ENCODE data around the gene ANKHD1.

Gene ANKHD1

DNA sequence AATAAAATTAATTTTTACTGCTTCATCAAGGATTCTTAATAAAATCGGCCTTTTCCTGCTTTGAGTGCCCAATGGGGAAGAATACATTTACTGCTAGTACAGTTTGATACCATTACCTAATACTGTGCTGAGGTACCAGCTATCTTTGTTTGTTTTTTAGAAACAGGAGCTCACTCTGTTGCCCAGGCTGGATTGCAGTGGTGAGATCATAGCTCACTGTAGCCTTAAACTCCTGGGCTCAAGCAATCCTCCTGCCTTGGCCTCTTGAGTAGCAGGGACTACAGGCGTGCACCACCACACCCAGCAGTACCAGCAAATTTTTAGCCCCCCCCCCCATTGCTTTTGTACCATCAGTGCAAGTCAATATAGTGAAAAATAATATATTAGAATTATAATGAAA is 13.6 kb upstream of the ANKHD1 start:
- TF ChIP-seq POLR2AphosphoS5 (IDR thresholded peaks at IDR 0.05; ENCODE audit: borderline replicate concordance, low read depth, low read length) = no peak
- no peak for TF ChIP-seq FOXP2 (optimal IDR thresholded peaks at IDR 0.05; ENCODE audit: control extremely low read depth, extremely low read length, insufficient read depth)
- no peak for TF ChIP-seq EZH2 (IDR thresholded peaks at IDR 0.05)
- no peak overlapping the region for H3K4me3 ChIP-seq
- no peak for DNase-seq (ENCODE audit: low read depth, low spot score)
- no peak overlapping the region for H3K27ac ChIP-seq
- H3K36me3 ChIP-seq (ENCODE audit: insufficient read depth, low read length) = no peaks in the 10 kb centered on the region
- no peaks in the 10 kb centered on the region for H3K9me3 ChIP-seq (ENCODE audit: low read depth, low read length)
- H3K9ac ChIP-seq (ENCODE audit: insufficient read length) = no peak overlapping the region

GRCh38 chr5:140391312-140391711 is 10.3 kb upstream of the ANKHD1 start:
- Histone ChIP-seq H3K36me3 (ENCODE audit: insufficient read depth, low read length) (no peaks in the 10 kb centered on the region), H3K9ac (ENCODE audit: insufficient read length) (no peak overlapping the region), H3K27ac (no peak overlapping the region), H3K4me3 (no peak overlapping the region), H3K9me3 (ENCODE audit: low read depth, low read length) (no peaks in the 10 kb centered on the region)
- no peak for DNase-seq (ENCODE audit: low read depth, low spot score)
- TF ChIP-seq FOXP2 (optimal IDR thresholded peaks at IDR 0.05; ENCODE audit: control extremely low read depth, extremely low read length, insufficient read depth) (no peak), POLR2AphosphoS5 (IDR thresholded peaks at IDR 0.05; ENCODE audit: borderline replicate concordance, low read depth, low read length) (no peak), EZH2 (IDR thresholded peaks at IDR 0.05) (no peak)

DNA sequence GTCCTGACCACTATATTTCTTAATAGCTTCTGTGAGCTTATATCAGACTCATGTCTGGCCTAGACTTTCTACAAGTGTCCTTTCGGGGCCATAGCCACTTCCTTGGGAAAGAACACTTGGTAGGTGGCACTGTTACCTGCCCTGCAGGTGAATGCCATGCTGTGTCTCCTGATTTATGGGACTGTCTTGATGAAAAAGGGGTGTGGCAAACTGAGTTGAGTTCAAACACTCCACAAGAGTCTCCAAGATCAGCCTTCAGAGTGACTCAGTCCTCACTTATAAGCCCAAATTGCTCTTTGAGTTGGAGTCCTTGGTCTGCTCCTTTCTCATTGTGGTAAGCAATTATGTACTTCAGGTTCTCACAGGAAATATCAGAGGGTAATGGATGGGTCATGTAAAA is 9.9 kb upstream of the ANKHD1 start:
- Histone ChIP-seq H3K9me3 (ENCODE audit: low read depth, low read length) (no peaks in the 10 kb centered on the region), H3K36me3 (ENCODE audit: insufficient read depth, low read length) (no peaks in the 10 kb centered on the region), H3K9ac (ENCODE audit: insufficient read length) (no peak overlapping the region), H3K27ac (no peak overlapping the region), H3K4me3 (no peak overlapping the region)
- no peak for TF ChIP-seq EZH2 (IDR thresholded peaks at IDR 0.05)
- TF ChIP-seq POLR2AphosphoS5 (IDR thresholded peaks at IDR 0.05; ENCODE audit: borderline replicate concordance, low read depth, low read length) = no peak
- no peak for TF ChIP-seq FOXP2 (optimal IDR thresholded peaks at IDR 0.05; ENCODE audit: control extremely low read depth, extremely low read length, insufficient read depth)
- no peak for DNase-seq (ENCODE audit: low read depth, low spot score)

DNA sequence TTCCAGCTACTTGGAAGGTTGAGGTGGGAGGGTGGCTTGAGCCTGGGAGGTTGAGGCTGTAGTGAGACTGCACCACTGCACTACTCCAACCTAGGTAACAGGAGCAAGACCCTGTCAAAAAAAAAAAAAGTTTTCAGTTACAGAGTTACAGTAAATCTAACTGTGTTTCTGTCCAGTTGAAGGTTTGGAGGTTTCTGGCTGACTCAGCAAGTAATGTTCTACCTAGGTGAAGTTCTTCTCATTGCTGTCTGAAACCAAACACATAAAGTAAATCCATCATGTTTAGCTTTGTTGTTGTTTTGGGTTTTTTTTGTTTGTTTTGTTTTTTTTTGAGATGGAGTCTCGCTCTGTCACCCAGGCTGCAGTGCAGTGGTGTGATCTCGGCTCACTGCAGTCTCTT is 7.9 kb upstream of the ANKHD1 start:
- Histone ChIP-seq H3K9me3 (ENCODE audit: low read depth, low read length) (no peaks in the 10 kb centered on the region), H3K27ac (no peak overlapping the region), H3K4me3 (no peak overlapping the region), H3K36me3 (ENCODE audit: insufficient read depth, low read length) (no peaks in the 10 kb centered on the region), H3K9ac (ENCODE audit: insufficient read length) (no peak overlapping the region)
- no peak for DNase-seq (ENCODE audit: low read depth, low spot score)
- TF ChIP-seq FOXP2 (optimal IDR thresholded peaks at IDR 0.05; ENCODE audit: control extremely low read depth, extremely low read length, insufficient read depth) = no peak
- TF ChIP-seq EZH2 (IDR thresholded peaks at IDR 0.05) = no peak
- TF ChIP-seq POLR2AphosphoS5 (IDR thresholded peaks at IDR 0.05; ENCODE audit: borderline replicate concordance, low read depth, low read length) = no peak

DNA sequence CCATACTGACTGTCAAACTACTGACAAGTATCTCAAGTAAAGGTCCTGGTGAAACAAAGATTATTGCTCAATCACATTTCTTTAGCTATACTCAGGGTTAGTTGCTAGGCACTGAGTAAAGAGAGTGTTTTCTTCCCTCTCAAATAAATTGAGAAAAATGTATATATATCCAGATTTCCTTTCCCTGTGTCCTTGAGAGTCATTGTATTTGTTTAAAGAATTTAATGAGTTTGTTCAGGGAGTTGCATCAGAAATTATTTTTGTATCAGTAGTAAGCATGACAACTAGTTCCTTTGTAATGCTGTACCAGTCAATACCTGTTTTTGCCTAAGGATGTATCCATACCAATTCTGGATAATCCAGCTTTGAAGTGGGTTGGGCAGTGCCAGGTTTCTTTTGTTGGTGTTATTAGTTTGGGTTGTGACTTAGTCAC is 3.2 kb upstream of the ANKHD1 start:
- Histone ChIP-seq H3K9me3 (ENCODE audit: low read depth, low read length) (no peaks in the 10 kb centered on the region), H3K4me3 (no peak overlapping the region), H3K36me3 (ENCODE audit: insufficient read depth, low read length) (no peaks in the 10 kb centered on the region), H3K9ac (ENCODE audit: insufficient read length) (no peak overlapping the region), H3K27ac (no peak overlapping the region; the same call in 1 of the 2 replicates)
- TF ChIP-seq POLR2AphosphoS5 (IDR thresholded peaks at IDR 0.05; ENCODE audit: borderline replicate concordance, low read depth, low read length) (no peak), EZH2 (IDR thresholded peaks at IDR 0.05) (no peak), FOXP2 (optimal IDR thresholded peaks at IDR 0.05; ENCODE audit: control extremely low read depth, extremely low read length, insufficient read depth) (no peak)
- no peak for DNase-seq (ENCODE audit: low read depth, low spot score)

DNA sequence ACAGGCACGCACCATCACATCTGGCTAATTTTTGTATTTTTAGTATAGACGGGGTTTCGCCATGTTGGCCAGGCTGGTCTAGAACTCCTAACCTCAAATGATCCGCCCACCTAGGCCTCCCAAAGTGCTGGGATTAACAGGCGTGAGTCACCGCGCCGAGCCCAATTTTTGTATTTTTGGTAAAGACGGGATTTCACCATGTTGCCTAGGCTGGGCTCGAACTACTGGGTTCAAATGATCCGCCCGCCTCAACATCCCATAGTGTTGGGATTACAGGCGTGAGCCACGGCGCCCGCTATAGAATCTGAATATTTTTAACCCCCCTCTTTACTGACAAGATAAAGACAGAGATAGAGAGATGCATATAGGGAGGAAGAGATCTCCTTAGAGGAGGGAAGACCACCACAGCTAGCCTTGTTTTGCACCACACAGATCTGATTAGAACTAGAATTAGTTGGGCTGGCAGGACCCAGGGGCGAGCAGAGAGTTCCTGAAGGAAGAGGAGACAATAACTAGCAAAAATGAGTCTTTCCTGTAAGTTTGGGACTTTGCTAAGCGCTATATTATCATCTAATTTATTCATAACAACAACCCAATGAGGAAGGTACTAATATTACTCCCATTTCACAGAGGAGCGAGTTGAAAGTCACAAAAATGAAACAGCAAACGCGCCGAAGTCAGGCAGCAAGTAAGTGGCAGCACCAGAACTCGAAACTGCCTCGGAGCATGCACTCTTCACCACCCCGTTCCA is 1.5 kb upstream of the ANKHD1 start:
- no peak for DNase-seq (ENCODE audit: low read depth, low spot score)
- TF ChIP-seq EZH2 (IDR thresholded peaks at IDR 0.05) (no peak), POLR2AphosphoS5 (IDR thresholded peaks at IDR 0.05; ENCODE audit: borderline replicate concordance, low read depth, low read length) (no peak), FOXP2 (optimal IDR thresholded peaks at IDR 0.05; ENCODE audit: control extremely low read depth, extremely low read length, insufficient read depth) (no peak)
- peaks cover 3% of the 10 kb centered on the region; the same call in 1 of the 2 replicates for H3K36me3 ChIP-seq (ENCODE audit: insufficient read depth, low read length)
- peak overlapping the region; percentile 99 for H3K4me3 ChIP-seq
- H3K27ac ChIP-seq = no peak overlapping the region
- H3K9me3 ChIP-seq (ENCODE audit: low read depth, low read length) = no peaks in the 10 kb centered on the region
- H3K9ac ChIP-seq (ENCODE audit: insufficient read length) = peak overlapping the region; percentile 90

DNA sequence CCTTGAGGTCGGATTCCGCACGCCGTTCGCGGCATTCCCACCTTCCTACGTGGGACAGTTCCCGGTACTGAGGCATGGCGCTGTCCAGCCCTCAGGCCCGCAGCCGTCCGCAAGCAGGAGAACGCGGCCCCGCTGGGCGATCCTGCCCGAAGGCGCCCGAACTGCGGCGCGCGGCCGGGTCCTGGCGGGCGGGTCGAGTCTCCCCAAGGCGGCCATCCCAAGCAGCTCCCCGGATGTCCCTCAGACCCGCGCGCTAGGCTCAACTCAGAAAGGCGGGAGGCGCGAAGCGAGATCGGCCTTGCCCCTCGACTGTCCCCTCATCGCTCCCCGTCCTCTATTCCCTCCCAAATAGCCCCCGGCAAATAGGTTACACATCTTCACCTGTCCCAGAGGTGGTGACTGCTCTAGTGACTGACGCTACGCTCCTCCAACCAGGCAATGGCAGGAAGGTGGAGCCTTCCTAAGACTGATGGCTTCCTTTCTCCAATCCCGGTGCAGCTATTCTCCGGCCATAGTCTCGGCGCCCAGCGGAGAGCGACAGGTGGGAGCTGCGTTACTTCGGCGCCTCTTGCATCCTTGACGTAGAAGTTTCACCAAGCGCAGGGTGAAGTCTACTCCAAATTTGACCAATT is 787 bp upstream of the ANKHD1 start:
- no peak for TF ChIP-seq FOXP2 (optimal IDR thresholded peaks at IDR 0.05; ENCODE audit: control extremely low read depth, extremely low read length, insufficient read depth)
- no peak for TF ChIP-seq EZH2 (IDR thresholded peaks at IDR 0.05)
- peak; percentile 75 for TF ChIP-seq POLR2AphosphoS5 (IDR thresholded peaks at IDR 0.05; ENCODE audit: borderline replicate concordance, low read depth, low read length)
- no peaks in the 10 kb centered on the region for H3K9me3 ChIP-seq (ENCODE audit: low read depth, low read length)
- H3K4me3 ChIP-seq = peak overlapping the region; percentile 99
- peak overlapping the region; percentile 90 for H3K9ac ChIP-seq (ENCODE audit: insufficient read length)
- H3K27ac ChIP-seq = peak overlapping the region; percentile 93
- H3K36me3 ChIP-seq (ENCODE audit: insufficient read depth, low read length) = peaks cover 8% of the 10 kb centered on the region; the same call in 1 of the 2 replicates
- peak; percentile 88 for DNase-seq (ENCODE audit: low read depth, low spot score)

DNA sequence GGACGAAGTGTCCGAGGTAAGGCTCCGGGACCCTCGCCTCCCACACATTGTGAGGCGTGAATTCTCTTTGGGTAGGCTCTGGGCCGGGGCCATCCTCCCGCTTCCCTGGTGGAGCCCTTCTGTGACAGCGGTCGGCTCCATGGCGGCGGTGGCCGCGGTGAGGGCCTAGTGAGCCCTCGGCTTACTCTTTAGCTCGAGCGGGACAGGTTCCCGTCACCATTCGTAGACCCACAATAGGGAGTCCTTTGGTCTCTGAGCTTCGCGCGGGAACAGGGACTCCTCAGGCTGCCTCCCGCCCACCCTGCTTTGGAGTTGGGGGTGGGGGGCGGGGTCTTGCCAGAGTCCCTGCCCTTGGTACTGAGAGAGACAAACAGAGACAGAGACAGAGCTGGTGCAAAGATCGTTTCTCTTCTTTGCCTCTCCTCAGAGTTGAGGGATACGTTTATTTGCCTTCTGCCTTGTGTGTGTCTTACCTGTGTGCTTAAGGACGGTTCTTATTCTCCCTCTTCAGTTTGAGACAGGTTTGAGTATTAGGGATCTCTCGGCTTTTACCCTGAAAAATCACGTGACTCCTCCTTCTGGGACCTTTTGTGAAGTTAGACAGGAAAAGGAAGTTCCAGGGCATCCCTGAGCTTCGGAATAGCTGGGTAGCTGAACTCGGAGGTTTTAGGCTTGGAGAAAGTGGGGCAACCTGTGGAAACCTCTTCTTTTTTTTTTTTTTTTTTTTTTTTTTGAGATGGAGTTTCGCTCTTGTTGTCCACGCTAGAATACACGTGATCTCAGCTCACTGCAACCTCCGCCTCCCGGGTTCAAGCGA is 833 bp downstream of the ANKHD1 start:
- Histone ChIP-seq H3K4me3 (peak overlapping the region; percentile 99), H3K36me3 (ENCODE audit: insufficient read depth, low read length) (peaks cover 15% of the 10 kb centered on the region; the same call in 1 of the 2 replicates), H3K9ac (ENCODE audit: insufficient read length) (peak overlapping the region; percentile 95), H3K27ac (peak overlapping the region; percentile 86), H3K9me3 (ENCODE audit: low read depth, low read length) (no peaks in the 10 kb centered on the region)
- TF ChIP-seq EZH2 (IDR thresholded peaks at IDR 0.05) = no peak
- peak; percentile 15; the same call in 1 of the 2 replicates for TF ChIP-seq POLR2AphosphoS5 (IDR thresholded peaks at IDR 0.05; ENCODE audit: borderline replicate concordance, low read depth, low read length)
- TF ChIP-seq FOXP2 (optimal IDR thresholded peaks at IDR 0.05; ENCODE audit: control extremely low read depth, extremely low read length, insufficient read depth) = no peak
- peak; percentile 3 for DNase-seq (ENCODE audit: low read depth, low spot score)

Measured in SK-N-MC (cell line).